ENCODE measurements around the gene GHR. TPM values are rescaled to one million over a fixed set of nuclear protein-coding genes. Genes with fewer than 3 reads are reported as not detected.

Gene GHR
- total RNA-seq, 1 donor from 2014 or later = 0.61 TPM

- TF ChIP-seq CTCF (conservative IDR thresholded peaks at IDR 0.05) = no peak
- Mint-ChIP-seq H3K4me1 (no peaks in the 10 kb centered on the region), H3K27ac (ENCODE audit: unreplicated experiment) (no peak overlapping the region)
These were observed 188.2 kb downstream of the GHR start for GRCh38 chr5:42611437-42611836.

GRCh38 chr5:42612750-42613366, 189.6 kb downstream of the GHR start:
- Mint-ChIP-seq H3K36me3 (ENCODE audit: low read depth) (no peaks in the 10 kb centered on the region), H3K9me3 (no peaks in the 10 kb centered on the region)
- TF ChIP-seq CTCF (conservative IDR thresholded peaks at IDR 0.05) = no peak

More at GRCh38 chr5:42611437-42611836, 188.2 kb downstream of the GHR start:
- Mint-ChIP-seq H3K27me3 (ENCODE audit: low read depth) (peaks cover 3% of the 10 kb centered on the region), H3K4me3 (no peak overlapping the region), H3K9me3 (no peaks in the 10 kb centered on the region), H3K36me3 (ENCODE audit: low read depth) (no peaks in the 10 kb centered on the region)
- no peak for DNase-seq (ENCODE audit: low read depth, low spot score)

GRCh38 chr5:42614509-42614908, 191.3 kb downstream of the GHR start:
- Mint-ChIP-seq H3K9me3 (no peaks in the 10 kb centered on the region), H3K36me3 (ENCODE audit: low read depth) (no peaks in the 10 kb centered on the region), H3K27ac (ENCODE audit: unreplicated experiment) (no peak overlapping the region), H3K4me3 (no peak overlapping the region), H3K4me1 (peaks cover 3% of the 10 kb centered on the region), H3K27me3 (ENCODE audit: low read depth) (no peaks in the 10 kb centered on the region)
- TF ChIP-seq CTCF (conservative IDR thresholded peaks at IDR 0.05) = no peak
- no peak for DNase-seq (ENCODE audit: low read depth, low spot score)

More at GRCh38 chr5:42612750-42613366, 189.6 kb downstream of the GHR start:
- H3K4me1 Mint-ChIP-seq = peaks cover 3% of the 10 kb centered on the region
- no peak overlapping the region for H3K27ac Mint-ChIP-seq (ENCODE audit: unreplicated experiment)
- no peak for DNase-seq (ENCODE audit: low read depth, low spot score)
- no peaks in the 10 kb centered on the region for H3K27me3 Mint-ChIP-seq (ENCODE audit: low read depth)
- no peak overlapping the region for H3K4me3 Mint-ChIP-seq

- H3K27ac Mint-ChIP-seq (ENCODE audit: unreplicated experiment) = no peak overlapping the region
- H3K9me3 Mint-ChIP-seq = no peaks in the 10 kb centered on the region
- no peak for DNase-seq (ENCODE audit: low read depth, low spot score)
- H3K4me3 Mint-ChIP-seq = no peak overlapping the region
- TF ChIP-seq CTCF (conservative IDR thresholded peaks at IDR 0.05) = no peak
- H3K4me1 Mint-ChIP-seq = peaks cover 3% of the 10 kb centered on the region
- no peaks in the 10 kb centered on the region for H3K27me3 Mint-ChIP-seq (ENCODE audit: low read depth)
- H3K36me3 Mint-ChIP-seq (ENCODE audit: low read depth) = no peaks in the 10 kb centered on the region
These were observed 197.5 kb downstream of the GHR start for GRCh38 chr5:42620579-42621216.

GRCh38 chr5:42621242-42621641, 198.0 kb downstream of the GHR start:
- no peak overlapping the region for H3K4me3 Mint-ChIP-seq
- TF ChIP-seq CTCF (conservative IDR thresholded peaks at IDR 0.05) = no peak
- DNase-seq (ENCODE audit: low read depth, low spot score) = no peak
- H3K9me3 Mint-ChIP-seq = no peaks in the 10 kb centered on the region
- peaks cover 3% of the 10 kb centered on the region for H3K4me1 Mint-ChIP-seq
- H3K27me3 Mint-ChIP-seq (ENCODE audit: low read depth) = no peaks in the 10 kb centered on the region
- H3K27ac Mint-ChIP-seq (ENCODE audit: unreplicated experiment) = no peak overlapping the region
- no peaks in the 10 kb centered on the region for H3K36me3 Mint-ChIP-seq (ENCODE audit: low read depth)

All from neural crest cell (in vitro differentiated cells).